Measurements from ENCODE around the gene MRGPRE.
"Not testable (repeated sequence)": the region's sequence is repeated elsewhere in the genome, so short reads cannot be mapped to it uniquely, and the experiment has no call there.

The MRGPRE gene

GRCh38 chr11:3231851-3232744 is at the start of gene MRGPRE:
Gene MRGPRE (minus strand): TSS chr11:3232417. CDS start chr11:3228799, 3,618 bp downstream.
- DNase-seq: peak; percentile 30

GRCh38 chr11:3281146-3281545 is 48.9 kb upstream of the MRGPRE start:
- DNase-seq: not testable (repeated sequence)

- DNase-seq: not testable (repeated sequence)
Measured at GRCh38 chr11:3280662-3281061, 48.4 kb upstream of the MRGPRE start.

- not testable (repeated sequence) for DNase-seq
Measured at GRCh38 chr11:3278922-3279321, 46.7 kb upstream of the MRGPRE start.

GRCh38 chr11:3273629-3274028 is 41.4 kb upstream of the MRGPRE start:
- DNase-seq: not testable (repeated sequence)

GRCh38 chr11:3262548-3262947 is 30.3 kb upstream of the MRGPRE start:
- DNase-seq: not testable (repeated sequence)

GRCh38 chr11:3261831-3262230 is 29.6 kb upstream of the MRGPRE start:
- not testable (repeated sequence) for DNase-seq

- not testable (repeated sequence) for DNase-seq
Measured at GRCh38 chr11:3257509-3257908, 25.3 kb upstream of the MRGPRE start.

GRCh38 chr11:3255241-3255640 is 23.0 kb upstream of the MRGPRE start:
- DNase-seq: not testable (repeated sequence)

- DNase-seq: not testable (repeated sequence)
Measured at GRCh38 chr11:3254773-3255172, 22.6 kb upstream of the MRGPRE start.

GRCh38 chr11:3245071-3245470 is 12.9 kb upstream of the MRGPRE start:
- no peak for DNase-seq

- no peak for DNase-seq
Measured at GRCh38 chr11:3243880-3244279, 11.7 kb upstream of the MRGPRE start.

- DNase-seq: no peak
Measured at GRCh38 chr11:3237119-3237518, 4.9 kb upstream of the MRGPRE start.

GRCh38 chr11:3234846-3235245 is 2.6 kb upstream of the MRGPRE start:
- no peak for DNase-seq

GRCh38 chr11:3232956-3233355 is 739 bp upstream of the MRGPRE start:
- no peak for DNase-seq

GRCh38 chr11:3231550-3231850 is 717 bp downstream of the MRGPRE start:
- DNase-seq: no peak

- no peak for DNase-seq
Measured at GRCh38 chr11:3230636-3231549, 1.3 kb downstream of the MRGPRE start.

GRCh38 chr11:3229673-3230630 is 2.3 kb downstream of the MRGPRE start:
- peak; percentile 28 for DNase-seq

GRCh38 chr11:3228445-3228829 is 3.8 kb downstream of the MRGPRE start:
- no peak for DNase-seq

GRCh38 chr11:3227568-3228444 is 4.4 kb downstream of the MRGPRE start:
- DNase-seq: peak; percentile 31

GRCh38 chr11:3226846-3227567 is 5.2 kb downstream of the MRGPRE start:
- peak; percentile 26 for DNase-seq

Data from left hindlimb (tissue), 1 donor.